GM21367 (cell line): ENCODE measurements around the gene PTCD2.
A peak's percentile ranks its signal among the peaks of the same experiment; 100 is the strongest.

Experiments
- ATAC-seq: cut with Tn5 transposase; IDR thresholded peaks from one replicate; pipeline ENCODE4 v1.9.1; 2021; ENCODE audit not compliant: unreplicated experiment

Gene PTCD2

GRCh38 chr5:72338689-72339209 lies 18.6 kb downstream of the PTCD2 start:
- no peak for ATAC-seq

GRCh38 chr5:72346398-72346797 lies 26.2 kb downstream of the PTCD2 start:
- ATAC-seq, result no peak

GRCh38 chr5:72347801-72348308 lies 27.7 kb downstream of the PTCD2 start:
- no peak for ATAC-seq

GRCh38 chr5:72351376-72351775 lies 31.2 kb downstream of the PTCD2 start:
- no peak for ATAC-seq

GRCh38 chr5:72352616-72353015 lies 32.4 kb downstream of the PTCD2 start:
- ATAC-seq, result no peak

GRCh38 chr5:72353046-72353445 lies 32.9 kb downstream of the PTCD2 start:
- ATAC-seq, result no peak

GRCh38 chr5:72355706-72356299 lies 35.6 kb downstream of the PTCD2 start:
- ATAC-seq, result no peak

GRCh38 chr5:72356361-72356760 lies 36.2 kb downstream of the PTCD2 start:
- ATAC-seq, result no peak

- ATAC-seq, result no peak
Measured at GRCh38 chr5:72358925-72359324, 38.8 kb downstream of the PTCD2 start.

- ATAC-seq, result no peak
Measured at GRCh38 chr5:72359886-72360285, 39.7 kb downstream of the PTCD2 start.

GRCh38 chr5:72363166-72363802 lies 43.1 kb downstream of the PTCD2 start:
- ATAC-seq, result no peak

GRCh38 chr5:72364171-72364570 lies 44.0 kb downstream of the PTCD2 start:
- no peak for ATAC-seq

- no peak for ATAC-seq
Measured at GRCh38 chr5:72364951-72365350, 44.8 kb downstream of the PTCD2 start.

GRCh38 chr5:72366324-72366976 lies 46.3 kb downstream of the PTCD2 start:
- ATAC-seq, result peak; percentile 61

GRCh38 chr5:72368271-72368670 lies 48.1 kb downstream of the PTCD2 start:
- no peak for ATAC-seq

- ATAC-seq, result no peak
Measured at GRCh38 chr5:72369301-72369700, 49.1 kb downstream of the PTCD2 start.

- no peak for ATAC-seq
Measured at GRCh38 chr5:72369711-72370110, 49.5 kb downstream of the PTCD2 start.

- ATAC-seq, result no peak
Measured at GRCh38 chr5:72372331-72372730, 52.2 kb downstream of the PTCD2 start.

- no peak for ATAC-seq
Measured at GRCh38 chr5:72372923-72373322, 52.8 kb downstream of the PTCD2 start.

GRCh38 chr5:72374844-72375243 lies 54.7 kb downstream of the PTCD2 start:
- ATAC-seq, result no peak

- ATAC-seq, result no peak
Measured at GRCh38 chr5:72376381-72376780, 56.2 kb downstream of the PTCD2 start.
